Esophagus mucosa (tissue), 1 donor: Measurements from ENCODE around the gene KLHL34. TPM values are rescaled to one million over a fixed set of nuclear protein-coding genes. Genes with fewer than 3 reads are reported as not detected.

Source experiments
- ATAC-seq: fragments of 200-7000 bp; cut with Tn5 transposase; one replicate; pipeline ENCODE4 v1.9.1; 2020
- total RNA-seq: library from RNA; stranded (reverse); gene quantifications from one replicate; pipeline ENCODE4 v1.2.4, GENCODE V29; 2023
- donor health status: DM: yes; HTN: yes; CAD: no.

Gene KLHL34
- total RNA-seq = 0.08 TPM

DNA sequence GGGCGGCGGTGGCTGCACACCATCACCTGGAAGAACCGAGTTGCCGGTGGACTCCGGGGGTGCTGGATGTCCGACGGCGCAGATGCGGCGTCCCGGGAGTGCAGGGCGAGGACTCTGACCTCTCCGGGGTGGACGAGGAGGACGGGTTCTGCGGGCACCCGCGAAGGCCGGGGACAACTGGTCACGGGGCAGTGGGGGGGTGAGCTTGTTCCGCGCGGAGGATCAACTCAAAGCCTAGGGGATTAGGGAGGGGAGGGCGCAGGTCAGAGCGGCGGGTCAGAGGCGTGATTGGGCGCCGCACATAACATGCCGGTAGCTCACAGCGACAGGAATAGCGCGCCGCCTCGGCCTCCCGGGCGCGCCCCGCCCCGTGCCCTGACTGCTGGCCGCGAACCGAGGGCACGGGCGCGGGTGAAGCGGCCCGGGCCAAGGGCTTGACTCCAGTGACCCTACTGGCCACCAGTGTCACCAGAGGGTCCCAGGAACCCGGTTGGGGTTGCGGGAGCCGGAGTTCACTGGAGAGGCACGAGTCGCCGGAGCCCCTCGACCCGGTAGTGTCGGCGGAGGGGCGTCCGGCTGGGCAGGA, at the start of gene KLHL34:
TSS of gene KLHL34 (minus strand) at position 179 of the 586 bp plus-strand sequence. CDS start 542 bp downstream, outside the sequence.
- ATAC-seq = no peak

- no peak for ATAC-seq
Observed at GRCh38 chrX:21705225-21705624, 47.1 kb upstream of the KLHL34 start.

- ATAC-seq = no peak
Observed at GRCh38 chrX:21702725-21703124, 44.6 kb upstream of the KLHL34 start.

- no peak for ATAC-seq
Observed at GRCh38 chrX:21700967-21701366, 42.8 kb upstream of the KLHL34 start.

GRCh38 chrX:21700275-21700674, 42.1 kb upstream of the KLHL34 start:
- ATAC-seq = no peak

- no peak for ATAC-seq
Observed at GRCh38 chrX:21699136-21699535, 41.0 kb upstream of the KLHL34 start.

- no peak for ATAC-seq
Observed at GRCh38 chrX:21698272-21698671, 40.1 kb upstream of the KLHL34 start.

GRCh38 chrX:21691512-21692018, 33.4 kb upstream of the KLHL34 start:
- ATAC-seq = no peak

DNA sequence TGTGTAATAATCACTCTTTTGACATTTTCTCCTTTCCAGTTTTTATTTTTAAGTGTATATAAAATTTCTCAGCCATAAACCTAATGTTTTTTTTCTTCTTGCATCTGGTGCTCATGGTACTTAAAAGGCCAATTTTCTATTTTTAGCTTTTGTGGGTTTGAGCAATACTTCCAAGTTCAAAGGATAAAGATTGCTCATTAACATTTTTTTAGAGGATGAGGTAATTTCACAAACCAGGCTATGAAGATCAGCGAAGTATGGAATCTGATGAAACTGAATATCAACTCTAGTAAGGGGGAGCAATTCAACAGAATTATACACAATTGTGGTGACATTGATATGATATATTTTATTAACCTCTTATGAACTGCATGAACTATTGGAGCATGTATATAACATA, 25.8 kb upstream of the KLHL34 start:
- no peak for ATAC-seq

- ATAC-seq = no peak
Observed at GRCh38 chrX:21678048-21678612, 20.0 kb upstream of the KLHL34 start.

DNA sequence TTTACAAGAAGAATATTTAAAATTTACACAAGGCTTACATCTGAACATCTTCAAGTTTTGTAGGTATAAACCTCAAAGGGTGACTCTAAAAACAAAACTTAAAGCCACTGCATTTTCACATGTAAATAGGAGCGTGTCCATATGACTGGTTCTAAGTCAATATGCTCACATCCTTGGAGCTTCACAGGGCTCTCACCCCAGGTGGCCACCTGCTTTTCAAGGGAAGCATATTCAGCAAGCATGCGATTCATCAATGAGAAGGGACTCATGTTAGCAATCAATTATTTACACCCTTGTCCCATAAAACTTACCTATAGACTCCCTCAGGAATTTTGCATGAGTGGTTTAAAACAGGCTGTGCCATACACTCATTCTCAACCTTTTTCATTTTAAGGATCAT, 17.8 kb upstream of the KLHL34 start:
- ATAC-seq = no peak

DNA sequence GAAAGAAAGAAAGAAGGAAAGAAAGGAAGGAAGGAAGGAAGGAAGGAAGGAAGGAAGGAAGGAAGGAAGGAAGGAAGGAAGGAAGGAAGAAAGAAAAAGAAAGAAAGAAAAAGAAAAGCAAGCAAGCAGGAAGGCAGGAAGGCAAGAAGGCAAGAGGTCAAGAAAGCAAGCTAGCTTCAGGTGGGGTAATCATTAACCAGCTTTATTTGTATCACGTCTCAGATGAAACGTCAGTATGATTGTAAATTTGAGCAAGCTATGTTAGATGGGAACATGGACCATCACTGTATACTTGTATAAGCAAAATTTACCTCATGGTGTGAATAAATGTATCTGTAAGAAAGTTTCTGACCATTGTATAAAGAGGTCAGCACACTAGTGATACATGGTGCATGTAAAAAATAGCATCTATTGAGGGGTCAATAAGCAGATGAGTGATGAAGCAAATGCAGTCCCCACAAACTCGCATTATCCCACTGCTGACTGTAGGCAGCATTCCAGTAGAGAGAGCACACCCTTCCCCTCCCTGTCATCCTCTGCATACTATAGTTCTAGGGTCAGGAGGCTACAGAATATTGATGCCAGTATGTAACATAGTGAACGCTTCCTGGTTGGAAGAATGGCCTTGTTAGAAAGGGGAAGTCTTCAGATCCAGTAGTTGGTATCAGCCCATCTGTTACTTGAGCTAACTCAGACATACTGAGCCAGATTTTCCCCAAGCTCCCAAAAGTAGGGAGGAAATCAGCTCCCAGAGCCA, 16.5 kb upstream of the KLHL34 start:
- no peak for ATAC-seq

- ATAC-seq = no peak
Observed at GRCh38 chrX:21666679-21667078, 8.5 kb upstream of the KLHL34 start.

DNA sequence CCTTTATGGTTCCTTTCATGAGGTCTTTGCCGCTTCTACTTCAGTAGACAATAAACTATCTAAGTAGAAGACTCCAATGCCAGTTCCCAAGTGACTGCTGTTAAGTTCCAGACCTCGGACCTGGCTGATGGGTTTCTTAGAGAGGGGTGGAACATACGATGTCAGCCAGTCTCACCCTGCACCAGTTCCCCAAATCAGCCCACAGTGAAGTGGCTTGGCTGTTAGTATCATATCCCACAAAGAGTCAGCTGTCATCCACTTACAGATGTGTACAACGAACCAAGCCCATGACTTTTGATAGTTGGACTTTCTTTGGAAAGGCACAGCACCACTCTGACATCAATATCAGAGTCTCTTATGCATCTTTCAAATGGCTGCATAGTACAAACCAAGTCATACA, 8.1 kb upstream of the KLHL34 start:
- ATAC-seq = no peak

GRCh38 chrX:21662761-21663160, 4.6 kb upstream of the KLHL34 start:
- no peak for ATAC-seq

- no peak for ATAC-seq
Observed at GRCh38 chrX:21661316-21661715, 3.2 kb upstream of the KLHL34 start.

DNA sequence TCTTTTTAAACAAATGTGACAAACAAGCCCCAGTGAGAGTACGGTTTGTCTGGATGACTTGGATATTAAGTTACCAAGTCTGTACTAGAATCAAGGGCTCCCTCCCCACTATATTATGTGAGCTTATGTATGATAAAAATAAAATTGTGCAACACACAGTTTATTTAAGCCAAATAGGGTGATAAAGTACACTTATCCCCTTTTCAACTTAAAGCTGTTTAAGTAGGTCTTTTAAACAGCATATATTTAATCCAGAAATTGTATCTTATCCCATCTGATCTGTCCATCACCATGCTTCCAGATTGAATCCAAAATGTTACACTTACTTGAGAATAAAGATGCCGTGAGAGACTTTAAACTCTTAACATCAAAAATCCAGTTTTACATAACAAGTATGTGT, 2.0 kb upstream of the KLHL34 start:
- ATAC-seq = no peak

DNA sequence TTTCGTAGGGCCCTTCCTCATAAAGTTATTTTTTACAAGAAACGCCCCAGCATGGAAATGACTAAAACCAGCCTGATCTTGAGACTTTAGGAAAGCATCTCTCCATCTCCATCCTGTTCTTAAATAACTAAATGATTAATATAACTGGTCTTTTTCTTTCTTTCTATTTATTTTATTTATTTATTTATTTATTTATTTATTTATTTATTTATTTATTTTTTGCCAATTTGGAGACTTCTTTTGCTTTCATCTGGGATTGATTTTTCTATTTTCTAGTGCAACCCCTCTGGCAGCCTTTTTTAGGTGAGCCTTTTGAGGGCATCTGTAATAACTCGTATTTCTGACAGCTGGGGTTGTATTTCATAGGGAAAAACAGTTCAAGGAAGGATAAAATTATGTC, 1.2 kb upstream of the KLHL34 start:
- ATAC-seq = no peak

DNA sequence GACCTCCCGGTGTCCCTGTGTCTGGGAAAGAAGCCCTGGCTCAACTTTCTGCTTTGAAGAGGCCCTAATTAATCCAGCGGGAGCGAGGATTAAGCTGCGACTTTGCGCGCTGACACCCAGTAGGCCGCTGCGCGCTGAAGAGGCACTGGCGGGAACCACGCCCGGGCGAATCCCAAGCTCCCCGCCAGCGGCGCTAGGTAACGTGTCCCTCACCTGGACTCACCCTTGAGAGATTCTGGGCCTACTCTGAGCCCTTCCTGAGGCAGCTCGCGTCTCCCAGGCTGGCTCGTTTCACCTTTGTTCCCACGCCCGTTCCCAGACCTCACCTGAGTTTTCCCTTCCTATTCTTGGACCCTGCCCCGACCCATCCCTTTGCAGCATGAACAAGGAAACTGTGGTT, 616 bp upstream of the KLHL34 start:
- ATAC-seq = no peak

DNA sequence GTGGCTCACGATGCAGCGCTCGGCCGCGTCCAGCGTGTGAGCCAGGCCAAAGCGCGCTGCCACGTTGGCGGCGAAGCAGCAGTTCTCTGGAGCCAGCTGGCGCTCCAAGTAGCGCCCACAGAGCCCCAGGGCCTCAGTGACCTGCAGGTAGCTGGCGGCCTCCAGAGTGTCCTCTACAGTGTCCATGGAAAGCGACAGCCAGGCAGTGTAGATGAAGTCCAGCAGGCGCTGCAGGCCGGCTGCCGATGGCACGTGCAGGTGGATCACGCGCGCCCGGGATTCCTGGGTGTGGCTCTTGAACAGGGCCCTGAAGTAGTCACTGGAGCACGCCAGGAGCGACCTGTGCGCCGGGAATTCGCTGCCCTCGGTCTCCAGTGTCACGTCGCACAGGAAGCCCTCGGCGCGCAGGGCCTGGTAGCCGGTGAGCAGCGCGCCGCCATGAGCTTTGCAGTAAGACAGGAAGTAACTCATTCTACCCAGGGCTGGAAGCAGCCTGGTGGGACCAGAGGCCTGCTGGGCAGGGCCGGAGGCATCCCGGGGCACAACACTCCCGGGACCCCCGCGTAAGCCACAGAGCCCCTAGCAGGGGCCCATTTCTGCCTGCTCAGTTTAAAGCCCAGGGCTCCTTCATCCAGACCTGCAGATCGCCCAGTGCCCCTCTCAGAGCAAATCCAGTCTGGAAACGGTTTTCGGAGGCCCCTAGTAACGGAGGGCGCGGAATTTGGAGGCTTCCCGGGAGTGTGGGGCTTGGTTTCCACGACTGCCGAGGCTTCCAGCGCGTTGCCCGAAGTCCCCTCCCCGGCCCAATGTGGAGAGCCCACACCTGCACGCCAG, 595 bp downstream of the KLHL34 start:
- no peak for ATAC-seq

- no peak for ATAC-seq
Observed at GRCh38 chrX:21656587-21657317, 1.4 kb downstream of the KLHL34 start.

DNA sequence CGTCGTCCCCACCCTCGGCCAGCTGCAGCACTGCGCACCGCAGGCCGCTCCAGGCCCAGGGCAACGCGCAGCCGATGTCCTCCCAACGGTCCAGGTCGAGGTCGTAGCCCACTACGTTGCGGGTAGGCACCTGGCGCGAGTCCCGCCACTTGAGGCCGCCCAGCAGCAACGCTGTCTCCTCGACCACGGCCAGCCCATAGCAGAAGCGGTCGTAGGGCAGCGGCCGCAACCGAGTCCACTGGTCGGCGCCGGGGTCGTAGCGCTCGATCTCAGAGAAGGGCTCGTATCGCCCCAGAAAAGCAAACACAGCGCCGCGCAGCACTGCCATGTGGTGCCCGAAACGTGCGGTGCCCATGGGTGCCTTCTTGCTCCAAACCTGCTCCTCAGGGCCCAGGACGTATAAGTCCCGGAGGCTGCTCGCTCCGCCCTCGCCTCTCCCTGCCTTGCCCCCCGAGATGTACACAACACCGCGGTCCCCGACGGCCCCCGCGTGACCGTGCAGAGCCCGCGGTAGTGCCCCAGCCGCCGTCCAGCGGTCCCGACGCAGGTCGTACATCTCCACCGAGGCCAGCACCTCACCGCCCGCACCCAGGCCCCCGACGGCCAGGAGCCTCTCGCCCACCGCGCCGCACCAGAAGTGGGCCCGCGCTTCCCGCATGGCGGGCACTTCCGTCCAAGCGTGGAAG, 2.1 kb downstream of the KLHL34 start:
- ATAC-seq = no peak
